Naive B cell (primary cell): ENCODE measurements around the gene ITPRIP. TPM values are rescaled to one million over a fixed set of nuclear protein-coding genes. Genes with fewer than 3 reads are reported as not detected.

Experiments
- ATAC-seq, 2 donors: fragments of 150-1000 bp; cut with Tn5 transposase; 2 replicates each; pipeline ENCODE4 v1.10.0; 2021; ENCODE audit warnings: low read depth in 2 of 2, mild to moderate bottlenecking in 2 of 2, moderate library complexity in 2 of 2
- DNase-seq: peaks from one replicate; pipeline ENCODE4 v3.0.0; 2022
- H3K27ac Mint-ChIP-seq, 6 donors: one replicate each; pipeline ENCODE4 v1.8.0; 2020 to 2022; ENCODE audit warnings: mild to moderate bottlenecking in 6 of 6, mixed read lengths in 6 of 6, moderate library complexity in 5 of 6, inconsistent platforms in 2 of 6
- H3K27me3 Mint-ChIP-seq, 3 donors: one replicate each; pipeline ENCODE4 v1.8.0; 2021 to 2022; ENCODE audit warnings: mixed read lengths in 3 of 3, mild to moderate bottlenecking in 1 of 3
- H3K36me3 Mint-ChIP-seq, 2 donors: one replicate each; pipeline ENCODE4 v1.8.0; 2020 to 2022; ENCODE audit warnings: mixed read lengths in 2 of 2, inconsistent platforms in 1 of 2, mild to moderate bottlenecking in 1 of 2
- H3K4me1 Mint-ChIP-seq, 3 donors: one replicate each; pipeline ENCODE4 v1.8.0; 2020 to 2022; ENCODE audit warnings: mixed read lengths in 3 of 3, inconsistent platforms in 1 of 3, mild to moderate bottlenecking in 1 of 3, moderate library complexity in 1 of 3
- H3K4me3 Mint-ChIP-seq, 8 donors: one replicate each; pipeline ENCODE4 v1.8.0; 2020 to 2022; ENCODE audit warnings: mild to moderate bottlenecking in 8 of 8, mixed read lengths in 8 of 8, moderate library complexity in 8 of 8, inconsistent platforms in 2 of 8
- H3K9me3 Mint-ChIP-seq, 7 donors: one replicate each; pipeline ENCODE4 v1.8.0; 2020 to 2022; ENCODE audit warnings: mixed read lengths in 7 of 7, mild to moderate bottlenecking in 5 of 7, inconsistent platforms in 2 of 7, moderate library complexity in 1 of 7
- polyA plus RNA-seq, 6 donors: library from polyadenylated mRNA; unstranded; fragments of 300-500 nt; fragmentation: Illumina TruSeq; gene quantifications; one replicate each; pipeline ENCODE4 v1.2.3, GENCODE V29; 2021; ENCODE audit warnings: low read depth in 6 of 6

Gene ITPRIP
- polyA plus RNA-seq, 6 donors from 2014 or later = 16.5 to 34.4 (median 19.6) TPM

DNA sequence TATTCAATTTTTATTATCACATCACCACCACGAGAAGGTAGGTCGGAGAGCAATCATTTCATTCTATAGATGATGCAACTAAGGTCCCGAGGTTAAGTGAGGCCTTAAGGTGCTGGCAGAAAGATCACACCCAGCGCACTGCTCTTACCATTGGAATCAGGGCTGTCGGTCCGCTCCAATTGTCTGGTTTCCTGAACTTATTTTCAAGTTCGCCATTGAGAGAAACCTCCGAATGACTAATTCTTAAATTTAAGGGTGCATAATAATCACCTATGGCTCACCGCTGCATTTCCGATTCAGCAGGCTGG, 69.9 kb downstream of the ITPRIP start:
- no peak for DNase-seq
- no peaks in the 10 kb centered on the region for H3K9me3 Mint-ChIP-seq
- H3K4me1 Mint-ChIP-seq = peaks cover 18 to 46% (median 35%) of the 10 kb centered on the region in 3 donors
- no peak for ATAC-seq
- H3K4me3 Mint-ChIP-seq = peak overlapping the region; percentile 87 to 99 (median 94)
- H3K27ac Mint-ChIP-seq = peak overlapping the region; percentile 93 to 98 (median 96)
- H3K27me3 Mint-ChIP-seq = no peaks in the 10 kb centered on the region
- peaks cover 0 to 14% of the 10 kb centered on the region in 2 donors for H3K36me3 Mint-ChIP-seq

- H3K27me3 Mint-ChIP-seq = no peaks in the 10 kb centered on the region
- peaks cover 0 to 14% of the 10 kb centered on the region in 2 donors for H3K36me3 Mint-ChIP-seq
- no peak for DNase-seq
- H3K4me3 Mint-ChIP-seq = peak overlapping the region; percentile 87 to 99 (median 94)
- no peaks in the 10 kb centered on the region for H3K9me3 Mint-ChIP-seq
- peak overlapping the region; percentile 93 to 98 (median 96) for H3K27ac Mint-ChIP-seq
- no peak for ATAC-seq
- peaks cover 18 to 46% (median 35%) of the 10 kb centered on the region in 3 donors for H3K4me1 Mint-ChIP-seq
These were observed 70.4 kb downstream of the ITPRIP start for GRCh38 chr10:104267721-104268404.

DNA sequence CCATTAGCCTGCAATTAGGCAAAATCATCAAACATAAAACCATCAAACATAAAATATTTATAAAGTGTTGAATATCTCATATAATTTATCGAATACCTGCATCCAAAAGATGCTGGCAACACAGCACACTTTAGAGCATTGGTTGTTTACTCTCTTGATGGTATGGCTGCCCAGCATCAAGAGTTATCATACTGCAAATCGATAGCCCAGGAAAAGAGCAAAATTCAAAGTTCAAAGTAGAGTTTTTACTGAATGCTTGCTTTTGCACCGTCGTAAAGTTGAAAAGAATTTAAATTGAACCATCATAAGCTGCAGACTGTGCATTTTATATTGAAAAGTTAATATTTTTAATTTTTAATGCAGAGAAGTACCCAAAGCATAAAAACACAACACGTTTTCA, 73.5 kb downstream of the ITPRIP start:
- Mint-ChIP-seq H3K27me3 (no peaks in the 10 kb centered on the region), H3K9me3 (no peaks in the 10 kb centered on the region), H3K4me1 (peaks cover 18 to 50% (median 45%) of the 10 kb centered on the region in 3 donors), H3K4me3 (no peak overlapping the region), H3K27ac (no peak overlapping the region), H3K36me3 (peaks cover 9 to 18% of the 10 kb centered on the region in 2 donors)
- no peak for ATAC-seq
- no peak for DNase-seq

DNA sequence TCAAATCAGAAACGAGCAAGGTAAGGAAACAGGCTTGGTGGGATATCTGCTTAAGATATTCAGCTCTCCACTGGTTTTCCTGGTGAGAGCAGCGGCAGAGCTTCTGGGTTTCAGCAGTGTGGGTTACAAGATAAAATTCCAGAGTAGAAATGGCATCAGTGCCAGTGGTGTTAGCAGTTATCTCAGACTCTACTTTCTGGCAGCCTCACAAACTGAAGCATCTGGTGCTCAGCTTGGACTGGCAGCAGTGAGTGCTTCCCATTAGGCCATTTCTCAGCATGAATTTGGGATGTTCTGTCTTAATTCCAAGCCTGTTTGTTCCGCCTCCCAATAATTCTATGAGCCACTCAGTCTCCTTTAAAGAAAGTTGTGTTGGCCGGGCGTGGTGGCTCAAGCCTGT, 76.2 kb downstream of the ITPRIP start:
- H3K27ac Mint-ChIP-seq = peak overlapping the region in 1 of 6 donors; percentile 55
- ATAC-seq = no peak
- no peaks in the 10 kb centered on the region for H3K27me3 Mint-ChIP-seq
- H3K9me3 Mint-ChIP-seq = no peaks in the 10 kb centered on the region
- peaks cover 9 to 22% of the 10 kb centered on the region in 2 donors for H3K36me3 Mint-ChIP-seq
- DNase-seq = no peak
- peaks cover 20 to 46% (median 39%) of the 10 kb centered on the region in 3 donors for H3K4me1 Mint-ChIP-seq
- H3K4me3 Mint-ChIP-seq = no peak overlapping the region

DNA sequence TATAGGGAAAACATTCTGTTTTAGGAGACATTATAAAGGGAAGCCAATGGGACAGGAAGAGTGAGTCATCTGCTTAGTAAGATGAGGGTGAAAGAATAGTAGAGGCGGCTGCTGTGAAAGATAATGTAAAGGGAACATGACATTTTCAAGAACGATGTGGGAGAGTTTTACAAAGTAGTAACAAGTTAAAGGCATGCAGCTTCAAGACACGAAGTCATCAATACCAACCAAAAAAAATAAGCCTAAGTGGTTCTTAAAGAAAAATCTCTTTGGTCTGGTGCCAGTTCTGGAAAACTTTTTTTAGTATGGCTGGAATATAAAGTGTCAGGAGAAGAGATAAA, 77.5 kb downstream of the ITPRIP start:
- H3K27me3 Mint-ChIP-seq = no peaks in the 10 kb centered on the region
- DNase-seq (no peak), ATAC-seq (no peak)
- peaks cover 22 to 42% (median 39%) of the 10 kb centered on the region in 3 donors for H3K4me1 Mint-ChIP-seq
- no peak overlapping the region for H3K4me3 Mint-ChIP-seq
- H3K36me3 Mint-ChIP-seq = peaks cover 9 to 17% of the 10 kb centered on the region in 2 donors
- no peaks in the 10 kb centered on the region for H3K9me3 Mint-ChIP-seq
- peak overlapping the region in 4 of 6 donors; percentile 2 to 54 (median 12) for H3K27ac Mint-ChIP-seq

DNA sequence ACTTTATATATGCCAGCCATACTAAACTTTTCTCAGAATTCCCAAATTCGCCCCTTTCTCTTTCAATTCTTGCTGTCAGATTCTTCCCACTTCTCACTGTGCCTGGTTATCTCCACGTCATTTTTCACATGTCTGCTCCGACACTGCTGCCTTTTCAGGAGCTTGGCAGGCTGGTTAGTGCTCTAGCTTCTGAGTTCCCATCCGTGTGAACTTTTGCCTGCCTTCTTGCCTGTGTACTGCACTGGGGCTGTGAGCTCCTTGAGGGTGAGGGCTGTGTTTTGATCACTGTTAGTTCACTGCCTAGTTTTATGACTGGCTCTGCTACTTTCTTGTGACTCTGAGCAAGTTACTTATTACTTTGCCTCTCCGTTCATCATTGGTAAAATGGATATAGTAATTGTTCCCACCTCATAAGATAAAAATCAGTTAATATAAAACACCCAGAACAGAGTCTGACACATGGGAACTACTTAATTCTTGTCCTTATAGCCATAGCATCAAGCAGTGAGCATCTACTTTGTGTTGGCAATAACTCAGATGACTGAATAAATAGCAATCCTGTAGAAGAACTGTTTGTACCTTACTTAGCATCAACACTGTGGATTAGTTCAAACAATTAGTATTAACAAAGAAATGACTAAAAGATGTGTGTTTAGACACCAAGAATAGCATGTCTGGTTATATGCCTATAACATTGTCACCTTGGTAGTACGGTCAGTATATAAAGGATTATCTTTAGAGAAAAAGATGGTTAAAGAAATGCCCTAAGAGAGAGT, 78.1 kb downstream of the ITPRIP start:
- ATAC-seq = no peak
- H3K27me3 Mint-ChIP-seq = no peaks in the 10 kb centered on the region
- no peak for DNase-seq
- peak overlapping the region in 5 of 6 donors; percentile 22 to 54 (median 37) for H3K27ac Mint-ChIP-seq
- H3K9me3 Mint-ChIP-seq = no peaks in the 10 kb centered on the region
- H3K4me1 Mint-ChIP-seq = peaks cover 25 to 39% (median 39%) of the 10 kb centered on the region in 3 donors
- H3K36me3 Mint-ChIP-seq = peaks cover 9 to 13% of the 10 kb centered on the region in 2 donors
- H3K4me3 Mint-ChIP-seq = peak overlapping the region in 1 of 8 donors; percentile 26

Other genes starting within 250 kb of the ITPRIP start
- gene SFR1, start 216.3 kb downstream of the ITPRIP start, polyA plus RNA-seq = 10 to 100 TPM; 14.8 to 23.2 (median 20.5) TPM
- not detected for gene CFAP43, start 106.1 kb downstream of the ITPRIP start, polyA plus RNA-seq
- 100 to 1,000 TPM in 4 of 6 donors, 10 to 100 TPM in 2; 91.6 to 128 (median 113) TPM for gene GSTO1, start 83.6 kb downstream of the ITPRIP start, polyA plus RNA-seq
- under 1 TPM in 5 of 6 donors, not detected in 1; 0.21 to 0.78 (median 0.49) TPM for gene GSTO2, start 69.3 kb downstream of the ITPRIP start, polyA plus RNA-seq
- not detected for gene CFAP58, start 15.4 kb upstream of the ITPRIP start, polyA plus RNA-seq